Pancreas (tissue), 10 donors: ENCODE measurements around the gene INPP5E. TPM values are rescaled to one million over a fixed set of nuclear protein-coding genes. Genes with fewer than 3 reads are reported as not detected.

Source experiments
- ATAC-seq, 4 donors: fragments of 200-7000 bp; cut with Tn5 transposase; one replicate each; pipeline versions ENCODE4 v1.8.0 to v1.9.1; 2020; ENCODE audit warnings: mild to moderate bottlenecking in 4 of 4, moderate library complexity in 4 of 4
- DNase-seq, 6 donors: peaks; one replicate each; pipeline ENCODE4 v3.0.0-alpha.2; 2020
- FAIRE-seq: peaks from 2 replicates; lab custom pipeline; 2012; peaks lifted over from hg19 to GRCh38; lab: Jason Lieb, UNC
- H3K27ac ChIP-seq, 4 donors: fragments of 200-600 bp; sonication (generic); 1 replicate in 3 of 4; 2 replicates in 1 of 4; pipeline versions ENCODE4 v1.5.0 to v1.8.0; 2020
- H3K27me3 ChIP-seq, 4 donors: fragments of 200-600 bp; one replicate each; pipeline ENCODE4 v1.8.0; 2021
- H3K36me3 ChIP-seq, 3 donors: fragments of 200-600 bp; sonication (generic) in 1 of 3; one replicate each; pipeline versions ENCODE4 v1.5.0 to v1.8.0; 2020 to 2021
- H3K4me1 ChIP-seq, 3 donors: fragments of 200-600 bp; one replicate each; pipeline ENCODE4 v1.8.0; 2021
- H3K4me3 ChIP-seq, 4 donors: fragments of 200-600 bp; sonication (generic) in 2 of 4; one replicate each; pipeline versions ENCODE4 v1.5.0 to v1.8.0; 2020 to 2021
- H3K9me3 ChIP-seq, 4 donors: fragments of 200-600 bp; one replicate each; pipeline ENCODE4 v1.8.0; 2021
- WGBS, 2 donors: extraction: QIAGEN DNeasy Blood & Tissue Kit; methylation state at CpG; one replicate each; pipeline ENCODE4 v1.1.7; 2013; 5-methylcytosine and 5-hydroxymethylcytosine counted together
- intact Hi-C, 3 donors: fragments of 100-400 bp; cut with DNase I; formaldehyde crosslinking; loops; one replicate each; pipeline versions ENCODE4 v1.11.1 to v1.14.2; 2022
- polyA plus RNA-seq, 2 donors: library from polyadenylated mRNA; stranded (reverse); fragments of 200-250 nt; gene quantifications; one replicate each; pipeline ENCODE4 v1.2.3, GENCODE V29; 2013
- total RNA-seq, 6 donors: library from RNA; stranded (reverse); fragmentation: NEBNext Ultra II Directional in 4 of 6; extraction: Animal tissue kit (Norgen Biotek cat#: 25700) in 4 of 6; gene quantifications; one replicate each; pipeline versions ENCODE4 v1.2.1 to v1.2.4, GENCODE V29; 2021 to 2023
- TF ChIP-seq, protein P1 (sequence below), 4 donors: fragments of 200-600 bp; sonication (generic) in 3 of 4; IDR thresholded peaks; one replicate each; pipeline versions ENCODE4 v1.5.0 to v1.8.0; 2021; ENCODE audit warnings: antibody characterized with exemption in 4 of 4
- donor health status: healthy with polysubstance abuse.
- donor health status: DM: no; HTN: no; CAD: no; lungs with moderate emphysema.
- donor health status: DM: no; HTN: no; CAD: no.
- donor health status: control.
- donor health status: control.
- donor health status: Bipolar disorder and iron deficiency.
- donor health status: DM: yes; HTN: yes; CAD: no.
- donor health status: DM: no; HTN: no; CAD: no.
- donor health status: DM: no; HTN: no; CAD: no.
- donor health status: DM: yes; HTN: yes; CAD: no.

The INPP5E gene
- total and polyA plus RNA-seq, 8 donors: 3.8 to 14.9 (median 5.7) TPM

DNA sequence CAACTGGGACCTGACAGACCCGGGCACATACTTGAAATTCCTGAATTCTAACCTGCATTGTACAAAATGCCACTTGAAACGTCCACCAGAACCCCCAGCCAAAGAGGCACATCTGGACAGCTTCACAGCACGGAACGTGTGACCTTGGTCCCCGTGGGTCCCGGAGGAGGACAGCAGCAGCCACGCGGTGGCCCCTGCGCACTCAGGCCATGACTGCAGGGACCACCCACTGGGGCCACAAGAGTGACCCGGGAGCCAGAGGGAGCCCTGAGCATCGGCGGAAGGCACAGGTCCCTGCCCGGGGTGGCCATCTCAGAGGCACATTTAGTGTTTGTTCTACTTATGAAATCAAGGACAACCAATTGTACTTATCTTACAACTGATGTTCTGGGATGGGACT lies 37.6 kb downstream of the INPP5E start:
- intact Hi-C loops: loop anchor here in 1 of 3 donors (5.0 kb wide), 1 partner anchor 230 kb away; no protein-coding TSS in a partner anchor
- peaks cover 0 to 18% (median 4%) of the 10 kb centered on the region in 3 donors for H3K36me3 ChIP-seq
- WGBS, 2 donors: 45 to 49% methylated on average over 13 of the region's 13 CpGs

DNA sequence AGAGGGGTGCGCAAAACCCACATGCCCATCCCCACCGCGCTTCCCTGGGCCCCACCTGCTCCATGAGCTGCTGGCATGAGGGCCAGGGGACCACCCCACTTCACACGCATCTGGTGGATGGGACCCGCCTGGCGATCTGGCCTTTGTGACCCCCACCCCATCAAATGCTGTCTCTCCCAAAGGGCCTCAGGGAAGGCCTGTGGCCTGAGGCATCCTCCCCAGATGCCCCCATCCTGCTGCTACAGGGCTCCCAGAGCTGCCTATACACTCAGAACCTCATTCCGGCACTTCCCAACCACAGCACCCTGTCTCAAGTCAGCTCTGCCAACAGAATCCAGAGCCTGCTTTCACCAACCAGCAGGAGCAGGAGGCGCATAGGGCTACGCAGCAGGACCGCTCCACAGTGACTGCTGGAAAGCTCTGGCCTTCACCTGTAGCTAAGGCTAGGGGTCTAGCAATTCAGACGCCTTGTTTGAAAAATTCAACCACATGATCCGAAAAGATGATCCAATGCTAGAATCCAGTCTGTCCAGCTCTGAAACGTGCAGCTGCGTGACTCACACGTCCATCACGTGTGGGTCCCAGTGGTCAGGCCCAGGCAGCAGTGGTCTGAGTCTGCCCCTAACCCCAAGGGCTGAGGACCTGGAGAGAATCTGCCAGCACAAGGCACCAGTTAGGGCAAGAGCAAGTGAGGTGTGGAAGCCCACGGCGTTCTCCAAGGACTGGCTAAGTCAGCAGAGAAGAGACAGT lies 38.3 kb downstream of the INPP5E start:
- FAIRE-seq: no peak
- intact Hi-C loops: loop anchor here in 1 of 3 donors (5.0 kb wide), 1 partner anchor 231 kb away; no protein-coding TSS in a partner anchor
- peak in 2 of 6 donors; percentile 48 to 66 for DNase-seq
- Histone ChIP-seq H3K36me3 (peaks cover 0 to 11% (median 4%) of the 10 kb centered on the region in 3 donors), H3K9me3 (no peaks in the 10 kb centered on the region), H3K4me3 (no peak overlapping the region), H3K4me1 (peaks cover 0 to 11% (median 7%) of the 10 kb centered on the region in 3 donors), H3K27me3 (no peaks in the 10 kb centered on the region), H3K27ac (no peak overlapping the region)
- no peak for ATAC-seq
- TF ChIP-seq, protein P1, sequence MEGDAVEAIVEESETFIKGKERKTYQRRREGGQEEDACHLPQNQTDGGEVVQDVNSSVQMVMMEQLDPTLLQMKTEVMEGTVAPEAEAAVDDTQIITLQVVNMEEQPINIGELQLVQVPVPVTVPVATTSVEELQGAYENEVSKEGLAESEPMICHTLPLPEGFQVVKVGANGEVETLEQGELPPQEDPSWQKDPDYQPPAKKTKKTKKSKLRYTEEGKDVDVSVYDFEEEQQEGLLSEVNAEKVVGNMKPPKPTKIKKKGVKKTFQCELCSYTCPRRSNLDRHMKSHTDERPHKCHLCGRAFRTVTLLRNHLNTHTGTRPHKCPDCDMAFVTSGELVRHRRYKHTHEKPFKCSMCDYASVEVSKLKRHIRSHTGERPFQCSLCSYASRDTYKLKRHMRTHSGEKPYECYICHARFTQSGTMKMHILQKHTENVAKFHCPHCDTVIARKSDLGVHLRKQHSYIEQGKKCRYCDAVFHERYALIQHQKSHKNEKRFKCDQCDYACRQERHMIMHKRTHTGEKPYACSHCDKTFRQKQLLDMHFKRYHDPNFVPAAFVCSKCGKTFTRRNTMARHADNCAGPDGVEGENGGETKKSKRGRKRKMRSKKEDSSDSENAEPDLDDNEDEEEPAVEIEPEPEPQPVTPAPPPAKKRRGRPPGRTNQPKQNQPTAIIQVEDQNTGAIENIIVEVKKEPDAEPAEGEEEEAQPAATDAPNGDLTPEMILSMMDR (IDR thresholded peaks at IDR 0.05): no peak
- WGBS, 2 donors: 78 to 87% methylated on average over 18 of the region's 18 CpGs

More for the DNA sequence above, 37.6 kb downstream of the INPP5E start:
- ATAC-seq (no peak), FAIRE-seq (no peak), DNase-seq (peak in 1 of 6 donors; percentile 41)
- TF ChIP-seq, protein P1 (IDR thresholded peaks at IDR 0.05): no peak
- peaks cover 0 to 11% (median 7%) of the 10 kb centered on the region in 3 donors for H3K4me1 ChIP-seq
- H3K4me3 ChIP-seq: no peak overlapping the region
- H3K27ac ChIP-seq: no peak overlapping the region
- no peaks in the 10 kb centered on the region for H3K9me3 ChIP-seq
- H3K27me3 ChIP-seq: no peaks in the 10 kb centered on the region

DNA sequence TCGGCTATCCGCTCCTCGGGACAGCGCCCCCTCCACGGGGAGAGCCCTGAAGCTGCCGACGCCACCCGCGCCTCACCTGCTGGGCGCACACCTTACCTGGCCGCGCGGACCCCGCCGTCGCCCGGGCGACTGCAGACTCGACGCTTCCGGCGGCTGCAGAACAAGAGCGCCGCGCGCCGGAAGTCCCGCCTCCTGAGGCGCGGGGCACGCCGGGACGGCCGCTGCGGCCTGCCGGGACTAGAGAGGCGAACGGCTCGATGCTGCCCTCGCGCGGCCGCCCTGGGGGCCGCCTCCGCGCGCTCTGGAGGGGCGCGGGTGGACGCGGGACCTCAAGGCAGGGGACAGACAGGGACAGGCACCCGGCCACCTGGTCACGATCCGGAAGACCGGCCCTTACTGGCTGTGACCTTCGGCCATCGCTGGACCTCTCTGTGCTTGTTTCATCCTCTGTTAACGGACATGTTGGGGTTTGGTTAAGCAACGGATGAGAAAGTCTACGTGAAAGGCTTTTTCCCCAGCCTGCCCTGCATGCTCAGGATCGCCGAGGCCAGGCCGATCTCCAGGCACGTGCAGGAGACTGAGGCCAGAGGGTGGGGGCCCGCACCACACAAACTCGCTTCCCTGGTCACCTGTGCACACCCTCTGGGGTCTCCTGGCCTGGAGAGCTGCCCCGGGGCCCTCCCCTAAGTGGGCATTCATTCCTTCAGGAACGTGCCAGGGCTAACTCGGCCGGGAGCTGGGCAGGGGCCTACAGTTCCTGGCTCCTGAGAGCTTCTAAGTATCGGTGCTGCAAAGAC lies 39.4 kb downstream of the INPP5E start, which contains the start of gene SNAPC4:
TSS of gene SNAPC4 (minus strand) at position 133 of the 797 bp plus-strand sequence. CDS start 1,742 bp downstream, outside the sequence.
- Histone ChIP-seq H3K36me3 (peaks cover 0 to 14% (median 8%) of the 10 kb centered on the region in 3 donors), H3K4me1 (peaks cover 0 to 11% (median 7%) of the 10 kb centered on the region in 3 donors), H3K27me3 (no peaks in the 10 kb centered on the region), H3K9me3 (no peaks in the 10 kb centered on the region), H3K27ac (no peak within 1 kb of the TSS), H3K4me3 (peak within 1 kb of the TSS; percentile 89 to 99 (median 95))
- 4 to 5% methylated on average over 58 to 71 of the region's 71 CpGs for WGBS, 2 donors
- peak; percentile 75 to 97 (median 91) for DNase-seq
- TF ChIP-seq, protein P1 (IDR thresholded peaks at IDR 0.05): peak; percentile 88 to 98 (median 94)
- intact Hi-C loops: loop anchor here in 1 of 3 donors (5.0 kb wide), 1 partner anchor 232 kb away; no protein-coding TSS in a partner anchor
- peak; percentile 95 to 98 (median 96) for ATAC-seq
- FAIRE-seq: no peak

DNA sequence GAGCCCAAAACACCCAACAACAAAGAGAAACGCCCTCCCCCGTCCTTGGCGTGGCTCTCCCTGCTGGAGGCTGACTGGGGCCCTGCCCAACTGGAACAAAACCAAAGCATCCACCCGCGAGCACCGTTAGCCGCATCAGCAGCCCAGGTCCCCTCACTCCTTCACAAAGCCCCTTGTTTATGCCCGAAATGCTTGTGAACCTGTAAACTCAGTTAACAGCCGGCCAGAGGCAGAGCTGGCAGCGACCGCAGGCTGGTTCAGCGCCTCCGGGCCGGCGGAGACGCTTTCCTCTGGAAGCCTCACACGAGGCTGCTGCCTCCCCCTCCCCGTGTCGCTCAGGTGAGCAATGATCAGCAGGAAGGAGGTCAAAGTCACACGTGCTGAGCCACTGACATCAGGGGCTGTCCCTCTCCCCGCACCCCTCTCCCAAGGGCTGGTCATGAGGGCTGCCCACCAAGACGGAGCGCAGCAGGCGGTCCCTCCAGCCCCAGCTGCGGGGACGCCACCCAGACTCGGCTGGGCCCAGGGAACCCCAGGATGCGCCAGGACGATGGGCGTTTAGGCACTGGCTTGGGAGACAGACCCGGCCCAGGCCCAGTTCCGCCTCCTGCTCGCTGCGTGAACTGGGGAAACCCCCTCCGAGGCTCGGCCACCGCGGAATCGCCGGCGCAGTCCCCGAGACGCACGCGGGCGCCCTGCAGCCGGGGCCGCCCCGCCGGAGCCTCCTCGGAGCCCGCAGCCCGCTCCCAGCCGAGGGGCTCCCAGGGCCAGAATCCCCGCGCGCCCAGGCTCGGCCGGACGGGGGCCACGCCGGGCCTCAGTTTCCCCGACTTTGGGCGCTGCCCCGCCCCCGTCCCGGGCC lies 40.2 kb downstream of the INPP5E start:
- intact Hi-C loops: loop anchor here in 1 of 3 donors (5.0 kb wide), 1 partner anchor 233 kb away; no protein-coding TSS in a partner anchor
- DNase-seq: peak in 4 of 6 donors; percentile 35 to 82 (median 58)

More for the DNA sequence above, 40.2 kb downstream of the INPP5E start:
- ATAC-seq (peak; percentile 14 to 40 (median 22)), FAIRE-seq (no peak)
- TF ChIP-seq, protein P1 (IDR thresholded peaks at IDR 0.05): no peak
- Histone ChIP-seq H3K36me3 (peaks cover 0 to 23% (median 14%) of the 10 kb centered on the region in 3 donors), H3K27ac (no peak overlapping the region), H3K4me3 (peak overlapping the region; percentile 89 to 99 (median 95)), H3K4me1 (peaks cover 0 to 11% (median 7%) of the 10 kb centered on the region in 3 donors), H3K27me3 (no peaks in the 10 kb centered on the region), H3K9me3 (no peaks in the 10 kb centered on the region)
- WGBS, 2 donors: 1% methylated on average over 64 to 67 of the region's 67 CpGs
